LNCAP (cell line): Measurements from ENCODE around the gene GJB2.

Experiments used
- TF ChIP-seq, protein P1 (sequence below): fragments of 450-650 bp; IDR thresholded peaks from 2 replicates; pipeline ENCODE4 v1.5.1; 2017; ENCODE audit warnings: mild to moderate bottlenecking

Gene GJB2

DNA sequence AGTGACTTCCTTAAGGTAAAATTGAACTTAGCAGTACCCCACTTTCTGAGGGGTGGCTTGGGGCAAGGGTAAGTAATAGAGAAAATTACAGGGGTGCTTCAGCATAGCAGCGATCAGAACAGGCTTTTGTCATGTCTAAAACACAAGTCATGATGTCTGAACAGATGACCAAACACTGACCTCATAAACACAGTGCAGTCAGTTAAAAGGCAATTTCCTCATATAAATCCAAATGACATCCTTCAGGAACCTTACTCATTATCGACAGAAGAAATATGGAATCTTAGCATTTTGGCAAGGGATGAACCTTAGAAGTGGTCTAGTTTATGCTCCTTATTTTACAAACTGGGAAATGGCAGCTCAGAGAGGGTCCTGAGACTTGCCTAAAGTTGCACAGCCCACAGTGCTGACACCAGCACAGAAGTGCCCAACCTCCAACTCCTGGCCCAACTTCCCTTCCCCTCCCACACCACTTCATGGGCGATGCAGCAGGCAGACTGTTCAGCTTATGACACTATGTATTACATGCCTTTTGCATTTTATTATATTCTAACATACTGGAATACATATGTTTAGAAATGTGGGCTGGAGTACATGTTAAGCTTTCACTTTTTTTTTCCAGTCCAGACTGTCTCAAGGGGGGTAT lies 35.5 kb downstream of the GJB2 start:
- TF ChIP-seq, protein P1, sequence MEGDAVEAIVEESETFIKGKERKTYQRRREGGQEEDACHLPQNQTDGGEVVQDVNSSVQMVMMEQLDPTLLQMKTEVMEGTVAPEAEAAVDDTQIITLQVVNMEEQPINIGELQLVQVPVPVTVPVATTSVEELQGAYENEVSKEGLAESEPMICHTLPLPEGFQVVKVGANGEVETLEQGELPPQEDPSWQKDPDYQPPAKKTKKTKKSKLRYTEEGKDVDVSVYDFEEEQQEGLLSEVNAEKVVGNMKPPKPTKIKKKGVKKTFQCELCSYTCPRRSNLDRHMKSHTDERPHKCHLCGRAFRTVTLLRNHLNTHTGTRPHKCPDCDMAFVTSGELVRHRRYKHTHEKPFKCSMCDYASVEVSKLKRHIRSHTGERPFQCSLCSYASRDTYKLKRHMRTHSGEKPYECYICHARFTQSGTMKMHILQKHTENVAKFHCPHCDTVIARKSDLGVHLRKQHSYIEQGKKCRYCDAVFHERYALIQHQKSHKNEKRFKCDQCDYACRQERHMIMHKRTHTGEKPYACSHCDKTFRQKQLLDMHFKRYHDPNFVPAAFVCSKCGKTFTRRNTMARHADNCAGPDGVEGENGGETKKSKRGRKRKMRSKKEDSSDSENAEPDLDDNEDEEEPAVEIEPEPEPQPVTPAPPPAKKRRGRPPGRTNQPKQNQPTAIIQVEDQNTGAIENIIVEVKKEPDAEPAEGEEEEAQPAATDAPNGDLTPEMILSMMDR: no peak

- TF ChIP-seq, protein P1: no peak
Observed at GRCh38 chr13:20156702-20157101, 36.0 kb downstream of the GJB2 start.

DNA sequence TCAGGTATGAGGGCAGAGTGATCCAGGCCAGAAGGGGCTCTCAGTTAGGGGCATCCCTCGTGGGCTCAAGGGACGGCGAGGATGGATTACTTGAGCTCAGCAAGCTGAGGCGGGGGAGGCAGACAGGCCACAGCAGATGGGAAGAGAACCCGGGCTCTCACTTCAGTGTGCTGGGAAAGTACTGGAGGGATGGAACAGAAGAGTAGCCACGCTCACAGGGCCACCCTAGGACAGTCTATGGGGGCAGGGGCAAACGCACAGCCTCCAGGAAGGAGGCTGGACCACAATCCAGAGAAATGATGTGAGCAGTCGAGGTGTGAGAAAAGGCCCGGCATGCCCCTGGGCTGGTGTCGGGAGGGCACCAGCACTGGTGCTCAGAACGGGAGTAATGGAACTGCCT lies 41.1 kb downstream of the GJB2 start:
- TF ChIP-seq, protein P1: no peak

GRCh38 chr13:20151016-20151415 lies 41.7 kb downstream of the GJB2 start:
- TF ChIP-seq, protein P1: no peak

DNA sequence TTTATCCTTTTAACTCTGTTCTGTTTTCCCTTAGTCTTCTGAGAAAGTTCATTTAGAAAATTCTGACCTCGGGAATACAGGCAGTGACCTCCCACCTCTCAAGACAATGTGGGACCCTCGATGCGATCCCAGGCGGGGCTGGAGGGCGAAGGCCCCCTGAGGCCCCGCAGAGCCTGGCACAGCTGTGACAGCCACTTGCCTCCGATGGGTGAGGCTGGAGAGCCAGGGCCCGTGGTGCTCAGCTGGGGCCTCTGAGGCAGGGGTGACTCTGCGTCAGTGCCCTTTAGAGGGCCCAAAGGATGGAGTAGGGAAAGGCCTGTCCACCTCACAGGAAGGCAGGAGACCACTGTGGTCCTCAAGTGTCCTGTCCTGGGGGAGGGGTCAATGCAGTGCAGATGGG lies 42.2 kb downstream of the GJB2 start:
- TF ChIP-seq, protein P1: no peak

DNA sequence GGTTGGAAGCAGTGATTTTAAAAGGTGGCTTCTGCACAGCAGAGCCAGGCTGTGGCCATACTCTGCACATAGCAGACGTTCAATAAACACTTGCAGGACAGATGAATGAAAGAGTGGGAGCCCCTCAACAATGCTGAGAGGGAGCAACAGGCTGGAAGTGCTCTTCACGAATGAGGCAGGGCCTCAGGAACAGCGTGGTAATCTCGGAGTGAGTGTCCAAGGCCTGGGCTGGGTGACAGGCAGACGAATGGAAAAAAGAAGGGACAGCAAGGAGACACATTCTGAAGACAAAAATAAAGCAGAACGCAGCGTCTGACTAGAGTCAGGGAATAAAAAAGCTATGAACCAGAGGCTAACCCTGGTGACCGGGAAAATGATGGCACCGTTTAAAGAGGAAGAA lies 43.0 kb downstream of the GJB2 start:
- TF ChIP-seq, protein P1: no peak

- TF ChIP-seq, protein P1: no peak
Observed at GRCh38 chr13:20148501-20149183, 44.1 kb downstream of the GJB2 start.
